SU-DHL-6 (cell line): ENCODE measurements around the gene ERICH4.

ENCODE experiments used
- EZH2phosphoT487 ChIP-seq: fragments of 200-600 bp; sonication (generic), shearing (Covaris generic); conservative IDR thresholded peaks from 2 replicates; pipeline ENCODE4 v1.6.1; 2018; ENCODE audit warnings: mild to moderate bottlenecking, antibody characterized with exemption, low read length, moderate library complexity, mixed read lengths
- TF ChIP-seq, protein P1 (sequence below): fragments of 200-600 bp; sonication (generic); IDR thresholded peaks from one replicate; pipeline ENCODE4 v1.5.1; 2017; ENCODE audit warnings: antibody characterized with exemption, mild to moderate bottlenecking, low read length, moderate library complexity; ENCODE audit not compliant: insufficient read depth, poor library complexity, severe bottlenecking

DNA sequence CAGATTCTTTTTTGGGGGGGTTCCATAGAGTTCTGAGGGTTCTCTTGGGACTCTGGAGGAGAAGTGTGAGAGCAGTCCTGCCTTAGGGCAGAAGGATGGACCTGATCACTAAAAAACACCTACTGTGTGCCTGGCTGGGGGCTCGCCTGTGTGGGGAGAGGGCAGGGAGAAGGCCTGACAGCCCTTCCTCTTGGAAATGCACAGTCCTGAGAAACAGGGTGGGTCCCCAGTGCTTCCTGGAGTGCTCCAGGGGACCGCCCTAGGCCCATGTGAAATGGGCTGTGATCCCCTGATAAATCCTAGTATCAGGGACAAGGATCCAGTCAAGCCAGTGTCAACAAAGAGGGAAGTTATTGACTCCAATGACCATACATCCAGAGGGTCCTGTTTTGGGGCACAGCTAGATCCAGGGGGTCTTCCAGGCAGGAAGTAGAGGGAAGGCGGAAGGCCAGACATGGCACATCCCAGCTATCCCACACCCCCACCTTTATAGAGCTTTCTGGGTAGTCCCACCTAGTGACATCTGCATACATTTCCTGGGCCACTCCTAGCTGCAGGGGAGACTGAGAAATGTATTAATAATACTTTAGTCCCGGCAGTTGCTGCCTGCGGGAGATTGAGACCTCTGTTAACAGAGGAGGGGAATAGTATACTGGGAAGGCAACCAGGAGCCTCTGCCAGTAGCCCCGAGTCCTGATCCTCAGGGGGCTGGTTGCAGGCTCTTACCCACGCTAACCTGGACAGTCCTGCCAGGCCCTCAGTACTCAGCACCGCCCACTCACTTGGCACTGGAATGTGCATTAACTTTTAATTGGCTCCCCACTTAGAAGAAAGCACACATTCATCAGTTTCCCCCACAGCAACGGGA is 31.6 kb upstream of the ERICH4 start:
- TF ChIP-seq, protein P1, sequence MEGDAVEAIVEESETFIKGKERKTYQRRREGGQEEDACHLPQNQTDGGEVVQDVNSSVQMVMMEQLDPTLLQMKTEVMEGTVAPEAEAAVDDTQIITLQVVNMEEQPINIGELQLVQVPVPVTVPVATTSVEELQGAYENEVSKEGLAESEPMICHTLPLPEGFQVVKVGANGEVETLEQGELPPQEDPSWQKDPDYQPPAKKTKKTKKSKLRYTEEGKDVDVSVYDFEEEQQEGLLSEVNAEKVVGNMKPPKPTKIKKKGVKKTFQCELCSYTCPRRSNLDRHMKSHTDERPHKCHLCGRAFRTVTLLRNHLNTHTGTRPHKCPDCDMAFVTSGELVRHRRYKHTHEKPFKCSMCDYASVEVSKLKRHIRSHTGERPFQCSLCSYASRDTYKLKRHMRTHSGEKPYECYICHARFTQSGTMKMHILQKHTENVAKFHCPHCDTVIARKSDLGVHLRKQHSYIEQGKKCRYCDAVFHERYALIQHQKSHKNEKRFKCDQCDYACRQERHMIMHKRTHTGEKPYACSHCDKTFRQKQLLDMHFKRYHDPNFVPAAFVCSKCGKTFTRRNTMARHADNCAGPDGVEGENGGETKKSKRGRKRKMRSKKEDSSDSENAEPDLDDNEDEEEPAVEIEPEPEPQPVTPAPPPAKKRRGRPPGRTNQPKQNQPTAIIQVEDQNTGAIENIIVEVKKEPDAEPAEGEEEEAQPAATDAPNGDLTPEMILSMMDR, result no peak
- TF ChIP-seq EZH2phosphoT487, result no peak
